Placental epithelial cell (primary cell): ENCODE data around the gene PARD3. TPM values are rescaled to one million over a fixed set of nuclear protein-coding genes. Genes with fewer than 3 reads are reported as not detected.

Source experiments
- small RNA-seq: library from RNA; depleted of rRNA; stranded (forward); fragments of <200 nt; gene quantifications from one replicate; pipeline ENCODE3, GENCODE V24; 2012
- total RNA-seq: library from RNA; depleted of rRNA; stranded (reverse); fragments of >200 nt; gene quantifications from 2 replicates; pipeline ENCODE4 v1.2.3, GENCODE V29; 2012

The PARD3 gene
- 37.2 and 49.9 TPM in 2 replicates for total RNA-seq

GRCh38 chr10:34815185-34816084, at the start of gene PARD3:
TSS of gene PARD3 (minus strand) at chr10:34815296. CDS start at chr10:34814995, 301 bp downstream.

Small RNA genes within 50 kb of the gene (small RNA-seq; reads per million reads assigned to genes)
- gene ELOBP4, result not detected
- not detected for gene RF00019
- gene RPL37P18, result 0.12 reads per million
